ENCODE results near the gene LRRC34.

Gene LRRC34

GRCh38 chr3:169841171-169841570 lies 28.5 kb upstream of the LRRC34 start:
- H3K4me3 ChIP-seq (ENCODE audit: low read depth in 1 of 2, low read length in 2 of 2), result no peak overlapping the region
- no peaks in the 10 kb centered on the region for H3K9me3 ChIP-seq (ENCODE audit: control insufficient read depth in 1 of 2, low read length in 2 of 2)
- H3K27me3 ChIP-seq (ENCODE audit: control insufficient read depth in 1 of 2, insufficient read depth in 2 of 2, low read length in 2 of 2), result no peaks in the 10 kb centered on the region
- no peak overlapping the region for H3K27ac ChIP-seq (ENCODE audit: low read depth, low read length)
- no peak overlapping the region for H3K9ac ChIP-seq (ENCODE audit: low read depth in 1 of 2, low read length in 2 of 2)
- no peaks in the 10 kb centered on the region for H3K4me1 ChIP-seq (ENCODE audit: control insufficient read depth in 1 of 2, insufficient read depth in 2 of 2, low read length in 2 of 2)
- no peaks in the 10 kb centered on the region for H3K36me3 ChIP-seq (ENCODE audit: control insufficient read depth in 1 of 2, insufficient read depth in 2 of 2, low read length in 2 of 2)

- H3K36me3 ChIP-seq (ENCODE audit: control insufficient read depth in 1 of 2, insufficient read depth in 2 of 2, low read length in 2 of 2), result no peaks in the 10 kb centered on the region
- H3K27ac ChIP-seq (ENCODE audit: low read depth, low read length), result no peak overlapping the region
- H3K27me3 ChIP-seq (ENCODE audit: control insufficient read depth in 1 of 2, insufficient read depth in 2 of 2, low read length in 2 of 2), result no peaks in the 10 kb centered on the region
- no peak overlapping the region for H3K9ac ChIP-seq (ENCODE audit: low read depth in 1 of 2, low read length in 2 of 2)
- H3K4me1 ChIP-seq (ENCODE audit: control insufficient read depth in 1 of 2, insufficient read depth in 2 of 2, low read length in 2 of 2), result no peaks in the 10 kb centered on the region
- no peaks in the 10 kb centered on the region for H3K9me3 ChIP-seq (ENCODE audit: control insufficient read depth in 1 of 2, low read length in 2 of 2)
- H3K4me3 ChIP-seq (ENCODE audit: low read depth in 1 of 2, low read length in 2 of 2), result no peak overlapping the region
Measured at GRCh38 chr3:169838511-169839030, 25.9 kb upstream of the LRRC34 start.

GRCh38 chr3:169836942-169837275 lies 24.2 kb upstream of the LRRC34 start:
- H3K27ac ChIP-seq (ENCODE audit: low read depth, low read length), result no peak overlapping the region
- no peak overlapping the region for H3K9ac ChIP-seq (ENCODE audit: low read depth in 1 of 2, low read length in 2 of 2)
- no peaks in the 10 kb centered on the region for H3K27me3 ChIP-seq (ENCODE audit: control insufficient read depth in 1 of 2, insufficient read depth in 2 of 2, low read length in 2 of 2)
- no peaks in the 10 kb centered on the region for H3K4me1 ChIP-seq (ENCODE audit: control insufficient read depth in 1 of 2, insufficient read depth in 2 of 2, low read length in 2 of 2)
- H3K4me3 ChIP-seq (ENCODE audit: low read depth in 1 of 2, low read length in 2 of 2), result no peak overlapping the region
- H3K9me3 ChIP-seq (ENCODE audit: control insufficient read depth in 1 of 2, low read length in 2 of 2), result no peaks in the 10 kb centered on the region
- H3K36me3 ChIP-seq (ENCODE audit: control insufficient read depth in 1 of 2, insufficient read depth in 2 of 2, low read length in 2 of 2), result no peaks in the 10 kb centered on the region

GRCh38 chr3:169836078-169836941 lies 23.6 kb upstream of the LRRC34 start:
- no peaks in the 10 kb centered on the region for H3K27me3 ChIP-seq (ENCODE audit: control insufficient read depth in 1 of 2, insufficient read depth in 2 of 2, low read length in 2 of 2)
- H3K9me3 ChIP-seq (ENCODE audit: control insufficient read depth in 1 of 2, low read length in 2 of 2), result no peaks in the 10 kb centered on the region
- no peaks in the 10 kb centered on the region for H3K4me1 ChIP-seq (ENCODE audit: control insufficient read depth in 1 of 2, insufficient read depth in 2 of 2, low read length in 2 of 2)
- H3K27ac ChIP-seq (ENCODE audit: low read depth, low read length), result no peak overlapping the region
- H3K36me3 ChIP-seq (ENCODE audit: control insufficient read depth in 1 of 2, insufficient read depth in 2 of 2, low read length in 2 of 2), result no peaks in the 10 kb centered on the region
- H3K9ac ChIP-seq (ENCODE audit: low read depth in 1 of 2, low read length in 2 of 2), result no peak overlapping the region
- no peak overlapping the region for H3K4me3 ChIP-seq (ENCODE audit: low read depth in 1 of 2, low read length in 2 of 2)

- no peak overlapping the region for H3K27ac ChIP-seq (ENCODE audit: low read depth, low read length)
- H3K4me1 ChIP-seq (ENCODE audit: control insufficient read depth in 1 of 2, insufficient read depth in 2 of 2, low read length in 2 of 2), result no peaks in the 10 kb centered on the region
- no peaks in the 10 kb centered on the region for H3K9me3 ChIP-seq (ENCODE audit: control insufficient read depth in 1 of 2, low read length in 2 of 2)
- H3K4me3 ChIP-seq (ENCODE audit: low read depth in 1 of 2, low read length in 2 of 2), result no peak overlapping the region
- no peaks in the 10 kb centered on the region for H3K36me3 ChIP-seq (ENCODE audit: control insufficient read depth in 1 of 2, insufficient read depth in 2 of 2, low read length in 2 of 2)
- H3K27me3 ChIP-seq (ENCODE audit: control insufficient read depth in 1 of 2, insufficient read depth in 2 of 2, low read length in 2 of 2), result no peaks in the 10 kb centered on the region
- H3K9ac ChIP-seq (ENCODE audit: low read depth in 1 of 2, low read length in 2 of 2), result no peak overlapping the region
Measured at GRCh38 chr3:169835533-169835932, 22.8 kb upstream of the LRRC34 start.

GRCh38 chr3:169827712-169828111 lies 15.0 kb upstream of the LRRC34 start:
- Histone ChIP-seq H3K27me3 (ENCODE audit: control insufficient read depth in 1 of 2, insufficient read depth in 2 of 2, low read length in 2 of 2) (no peaks in the 10 kb centered on the region), H3K9ac (ENCODE audit: low read depth in 1 of 2, low read length in 2 of 2) (no peak overlapping the region), H3K9me3 (ENCODE audit: control insufficient read depth in 1 of 2, low read length in 2 of 2) (no peaks in the 10 kb centered on the region), H3K4me1 (ENCODE audit: control insufficient read depth in 1 of 2, insufficient read depth in 2 of 2, low read length in 2 of 2) (no peaks in the 10 kb centered on the region), H3K36me3 (ENCODE audit: control insufficient read depth in 1 of 2, insufficient read depth in 2 of 2, low read length in 2 of 2) (no peaks in the 10 kb centered on the region), H3K4me3 (ENCODE audit: low read depth in 1 of 2, low read length in 2 of 2) (no peak overlapping the region), H3K27ac (ENCODE audit: low read depth, low read length) (no peak overlapping the region)

- Histone ChIP-seq H3K4me3 (ENCODE audit: low read depth in 1 of 2, low read length in 2 of 2) (no peak overlapping the region), H3K9me3 (ENCODE audit: control insufficient read depth in 1 of 2, low read length in 2 of 2) (no peaks in the 10 kb centered on the region), H3K9ac (ENCODE audit: low read depth in 1 of 2, low read length in 2 of 2) (no peak overlapping the region), H3K27me3 (ENCODE audit: control insufficient read depth in 1 of 2, insufficient read depth in 2 of 2, low read length in 2 of 2) (no peaks in the 10 kb centered on the region), H3K27ac (ENCODE audit: low read depth, low read length) (no peak overlapping the region), H3K4me1 (ENCODE audit: control insufficient read depth in 1 of 2, insufficient read depth in 2 of 2, low read length in 2 of 2) (no peaks in the 10 kb centered on the region), H3K36me3 (ENCODE audit: control insufficient read depth in 1 of 2, insufficient read depth in 2 of 2, low read length in 2 of 2) (no peaks in the 10 kb centered on the region)
Measured at GRCh38 chr3:169825316-169825715, 12.6 kb upstream of the LRRC34 start.

- Histone ChIP-seq H3K27ac (ENCODE audit: low read depth, low read length) (no peak overlapping the region), H3K9ac (ENCODE audit: low read depth in 1 of 2, low read length in 2 of 2) (no peak overlapping the region), H3K36me3 (ENCODE audit: control insufficient read depth in 1 of 2, insufficient read depth in 2 of 2, low read length in 2 of 2) (no peaks in the 10 kb centered on the region), H3K4me1 (ENCODE audit: control insufficient read depth in 1 of 2, insufficient read depth in 2 of 2, low read length in 2 of 2) (no peaks in the 10 kb centered on the region), H3K27me3 (ENCODE audit: control insufficient read depth in 1 of 2, insufficient read depth in 2 of 2, low read length in 2 of 2) (no peaks in the 10 kb centered on the region), H3K4me3 (ENCODE audit: low read depth in 1 of 2, low read length in 2 of 2) (no peak overlapping the region), H3K9me3 (ENCODE audit: control insufficient read depth in 1 of 2, low read length in 2 of 2) (no peaks in the 10 kb centered on the region)
Measured at GRCh38 chr3:169822983-169823382, 10.3 kb upstream of the LRRC34 start.

GRCh38 chr3:169822540-169822939 lies 9.8 kb upstream of the LRRC34 start:
- H3K9me3 ChIP-seq (ENCODE audit: control insufficient read depth in 1 of 2, low read length in 2 of 2), result no peaks in the 10 kb centered on the region
- H3K4me3 ChIP-seq (ENCODE audit: low read depth in 1 of 2, low read length in 2 of 2), result no peak overlapping the region
- H3K4me1 ChIP-seq (ENCODE audit: control insufficient read depth in 1 of 2, insufficient read depth in 2 of 2, low read length in 2 of 2), result no peaks in the 10 kb centered on the region
- no peak overlapping the region for H3K27ac ChIP-seq (ENCODE audit: low read depth, low read length)
- no peak overlapping the region for H3K9ac ChIP-seq (ENCODE audit: low read depth in 1 of 2, low read length in 2 of 2)
- H3K27me3 ChIP-seq (ENCODE audit: control insufficient read depth in 1 of 2, insufficient read depth in 2 of 2, low read length in 2 of 2), result no peaks in the 10 kb centered on the region
- H3K36me3 ChIP-seq (ENCODE audit: control insufficient read depth in 1 of 2, insufficient read depth in 2 of 2, low read length in 2 of 2), result no peaks in the 10 kb centered on the region

GRCh38 chr3:169822091-169822490 lies 9.4 kb upstream of the LRRC34 start:
- Histone ChIP-seq H3K36me3 (ENCODE audit: control insufficient read depth in 1 of 2, insufficient read depth in 2 of 2, low read length in 2 of 2) (no peaks in the 10 kb centered on the region), H3K9ac (ENCODE audit: low read depth in 1 of 2, low read length in 2 of 2) (no peak overlapping the region), H3K4me1 (ENCODE audit: control insufficient read depth in 1 of 2, insufficient read depth in 2 of 2, low read length in 2 of 2) (no peaks in the 10 kb centered on the region), H3K27ac (ENCODE audit: low read depth, low read length) (no peak overlapping the region), H3K4me3 (ENCODE audit: low read depth in 1 of 2, low read length in 2 of 2) (no peak overlapping the region), H3K9me3 (ENCODE audit: control insufficient read depth in 1 of 2, low read length in 2 of 2) (no peaks in the 10 kb centered on the region), H3K27me3 (ENCODE audit: control insufficient read depth in 1 of 2, insufficient read depth in 2 of 2, low read length in 2 of 2) (no peaks in the 10 kb centered on the region)
